Sciatic nerve (tissue), 2 donors: ENCODE measurements around the gene TM2D1. TPM values are rescaled to one million over a fixed set of nuclear protein-coding genes. Genes with fewer than 3 reads are reported as not detected.
"Not testable (repeated sequence)": the region's sequence is repeated elsewhere in the genome, so short reads cannot be mapped to it uniquely, and the experiment has no call there.

Source experiments
- ATAC-seq: fragments of 200-7000 bp; cut with Tn5 transposase; one replicate; pipeline ENCODE4 v1.9.1; 2020; ENCODE audit warnings: mild to moderate bottlenecking, moderate library complexity
- DNase-seq: peaks from one replicate; pipeline ENCODE4 v3.0.0-alpha.2; 2020; ENCODE audit warnings: low spot score
- intact Hi-C: fragments of 100-400 bp; cut with DNase I; formaldehyde crosslinking; loops from one replicate; pipeline ENCODE4 v1.14.2; 2022
- total RNA-seq: library from RNA; stranded (reverse); fragmentation: NEBNext Ultra II Directional; extraction: Animal tissue kit (Norgen Biotek cat#: 25700); gene quantifications from one replicate; pipeline ENCODE4 v1.2.1, GENCODE V29; 2021
- donor health status: DM: no; HTN: no; CAD: no.
- donor health status: DM: no; HTN: no; CAD: no.

Gene TM2D1
- 53.9 TPM for total RNA-seq

GRCh38 chr1:61724813-61725694 lies at the start of gene TM2D1:
TM2D1 (minus strand) TSS chr1:61725141; CDS start chr1:61725120, 21 bp downstream.
- DNase-seq (peak; percentile 93), ATAC-seq (peak; percentile 99)
- intact Hi-C loops, result no loop called here

- no peak for DNase-seq
- ATAC-seq, result no peak
- intact Hi-C loops, result no loop called here
These were observed 45.2 kb upstream of the TM2D1 start for GRCh38 chr1:61770131-61770530.

GRCh38 chr1:61757950-61758349 lies 33.0 kb upstream of the TM2D1 start:
- ATAC-seq, result peak; percentile 52

GRCh38 chr1:61756773-61757172 lies 31.8 kb upstream of the TM2D1 start:
- DNase-seq (no peak), ATAC-seq (no peak)
- intact Hi-C loops, result no loop called here

More at GRCh38 chr1:61757950-61758349, 33.0 kb upstream of the TM2D1 start:
- no peak for DNase-seq
- intact Hi-C loops, result no loop called here

- intact Hi-C loops, result no loop called here
- ATAC-seq (no peak), DNase-seq (peak; percentile 4)
These were observed 29.6 kb upstream of the TM2D1 start for GRCh38 chr1:61754545-61754944.

- no peak for DNase-seq
- ATAC-seq, result no peak
- intact Hi-C loops, result no loop called here
These were observed 29.1 kb upstream of the TM2D1 start for GRCh38 chr1:61753998-61754508.

- intact Hi-C loops, result no loop called here
- ATAC-seq (no peak), DNase-seq (no peak)
These were observed 28.0 kb upstream of the TM2D1 start for GRCh38 chr1:61752921-61753389.

GRCh38 chr1:61749574-61749973 lies 24.6 kb upstream of the TM2D1 start:
- no peak for ATAC-seq
- intact Hi-C loops, result no loop called here
- peak; percentile 0 for DNase-seq

- peak; percentile 27 for DNase-seq
- ATAC-seq, result no peak
These were observed 23.6 kb upstream of the TM2D1 start for GRCh38 chr1:61748566-61748965.

GRCh38 chr1:61746813-61747212 lies 21.9 kb upstream of the TM2D1 start:
- intact Hi-C loops, result no loop called here
- no peak for DNase-seq
- no peak for ATAC-seq

More at GRCh38 chr1:61748566-61748965, 23.6 kb upstream of the TM2D1 start:
- intact Hi-C loops, result no loop called here

GRCh38 chr1:61743716-61744580 lies 19.0 kb upstream of the TM2D1 start:
- intact Hi-C loops, result no loop called here
- ATAC-seq (no peak), DNase-seq (no peak)

GRCh38 chr1:61743431-61743705 lies 18.4 kb upstream of the TM2D1 start:
- intact Hi-C loops, result no loop called here
- DNase-seq (no peak), ATAC-seq (peak; percentile 23)

- DNase-seq (peak; percentile 70), ATAC-seq (peak; percentile 90)
- intact Hi-C loops, result no loop called here
These were observed 17.9 kb upstream of the TM2D1 start for GRCh38 chr1:61742620-61743430.

- intact Hi-C loops, result no loop called here
- DNase-seq, result peak; percentile 83
- peak; percentile 69 for ATAC-seq
These were observed 17.0 kb upstream of the TM2D1 start, which contains the start of gene PATJ for GRCh38 chr1:61741711-61742619. PATJ (plus strand) TSS chr1:61742480; CDS start chr1:61762893, 20,413 bp downstream.

GRCh38 chr1:61740751-61741700 lies 16.1 kb upstream of the TM2D1 start:
- intact Hi-C loops, result no loop called here
- no peak for DNase-seq
- no peak for ATAC-seq

- intact Hi-C loops, result no loop called here
- no peak for ATAC-seq
- DNase-seq, result no peak
These were observed 7.8 kb upstream of the TM2D1 start for GRCh38 chr1:61732726-61733125.

- intact Hi-C loops, ATAC-seq, DNase-seq: not testable (repeated sequence)
These were observed 5.7 kb upstream of the TM2D1 start for GRCh38 chr1:61730679-61731078.
